ENCODE data around the gene EPHB6. TPM values are rescaled to one million over a fixed set of nuclear protein-coding genes. Genes with fewer than 3 reads are reported as not detected.

Gene EPHB6
- polyA plus RNA-seq (2012; ENCODE audit: insufficient read depth, insufficient read length, low read depth) = not detected

GRCh38 chr7:142854372-142855113 lies at the start of gene EPHB6:
TSS of gene EPHB6 (plus strand) at chr7:142855076. CDS start at chr7:142863228, 8,152 bp downstream.
- H3K4me1 ChIP-seq = no peaks in the 10 kb centered on the region
- peak within 1 kb of the TSS; percentile 49 for H3K4me3 ChIP-seq (ENCODE audit: low read depth, low read length)
- no peaks in the 10 kb centered on the region for H3K36me3 ChIP-seq
- H3K9me3 ChIP-seq = no peaks in the 10 kb centered on the region
- peak; percentile 31 for DNase-seq
- peaks cover 23% of the 10 kb centered on the region for H3K27me3 ChIP-seq
- TF ChIP-seq CTCF (IDR thresholded peaks at IDR 0.05; ENCODE audit: low read depth, low read length) = no peak

GRCh38 chr7:142805350-142806021 lies 49.4 kb upstream of the EPHB6 start:
- H3K36me3 ChIP-seq = no peaks in the 10 kb centered on the region
- no peak for DNase-seq
- H3K27me3 ChIP-seq = 0 out of 2 replicates have a peak, but pooled peaks cover under 1% of the 10 kb centered on the region
- H3K4me3 ChIP-seq (ENCODE audit: low read depth, low read length) = no peak overlapping the region
- no peaks in the 10 kb centered on the region for H3K4me1 ChIP-seq
- no peak for TF ChIP-seq CTCF (IDR thresholded peaks at IDR 0.05; ENCODE audit: low read depth, low read length)
- no peaks in the 10 kb centered on the region for H3K9me3 ChIP-seq

GRCh38 chr7:142806022-142806356 lies 48.9 kb upstream of the EPHB6 start:
- Histone ChIP-seq H3K36me3 (no peaks in the 10 kb centered on the region), H3K4me1 (no peaks in the 10 kb centered on the region)

GRCh38 chr7:142806957-142807356 lies 47.9 kb upstream of the EPHB6 start:
- no peaks in the 10 kb centered on the region for H3K4me1 ChIP-seq

More at GRCh38 chr7:142806022-142806356, 48.9 kb upstream of the EPHB6 start:
- no peak for TF ChIP-seq CTCF (IDR thresholded peaks at IDR 0.05; ENCODE audit: low read depth, low read length)
- no peaks in the 10 kb centered on the region for H3K27me3 ChIP-seq
- no peaks in the 10 kb centered on the region for H3K9me3 ChIP-seq
- no peak overlapping the region for H3K4me3 ChIP-seq (ENCODE audit: low read depth, low read length)
- DNase-seq = no peak

GRCh38 chr7:142807855-142808460 lies 46.9 kb upstream of the EPHB6 start:
- no peaks in the 10 kb centered on the region for H3K9me3 ChIP-seq
- no peak overlapping the region for H3K4me3 ChIP-seq (ENCODE audit: low read depth, low read length)

More at GRCh38 chr7:142806957-142807356, 47.9 kb upstream of the EPHB6 start:
- Histone ChIP-seq H3K36me3 (no peaks in the 10 kb centered on the region), H3K4me3 (ENCODE audit: low read depth, low read length) (no peak overlapping the region), H3K9me3 (no peaks in the 10 kb centered on the region), H3K27me3 (no peaks in the 10 kb centered on the region)
- TF ChIP-seq CTCF (IDR thresholded peaks at IDR 0.05; ENCODE audit: low read depth, low read length) = no peak
- DNase-seq = no peak

More at GRCh38 chr7:142807855-142808460, 46.9 kb upstream of the EPHB6 start:
- no peaks in the 10 kb centered on the region for H3K36me3 ChIP-seq
- no peaks in the 10 kb centered on the region for H3K27me3 ChIP-seq
- no peak for DNase-seq
- H3K4me1 ChIP-seq = no peaks in the 10 kb centered on the region
- no peak for TF ChIP-seq CTCF (IDR thresholded peaks at IDR 0.05; ENCODE audit: low read depth, low read length)

Measured in BE2C (cell line).